Stimulated activated naive CD4-positive, alpha-beta T cell treated with Interleukin-2 at 50 U/mL for 16 hours (primary cell): ENCODE results near the gene PRKAR2A.
"Not testable (repeated sequence)": the region's sequence is repeated elsewhere in the genome, so short reads cannot be mapped to it uniquely, and the experiment has no call there.

Experiments
- DNase-seq: peaks from one replicate; lab custom pipeline; 2025; lab: John Stamatoyannopoulos, UW

The PRKAR2A gene

GRCh38 chr3:48835650-48836366, 11.9 kb downstream of the PRKAR2A start:
- no peak for DNase-seq

GRCh38 chr3:48832684-48833083, 15.0 kb downstream of the PRKAR2A start:
- DNase-seq, result no peak

- DNase-seq, result no peak
Measured at GRCh38 chr3:48830715-48831114, 17.0 kb downstream of the PRKAR2A start.

- DNase-seq, result not testable (repeated sequence)
Measured at GRCh38 chr3:48829525-48829924, 18.1 kb downstream of the PRKAR2A start.

- not testable (repeated sequence) for DNase-seq
Measured at GRCh38 chr3:48827874-48828273, 19.8 kb downstream of the PRKAR2A start.

- no peak for DNase-seq
Measured at GRCh38 chr3:48826451-48826850, 21.2 kb downstream of the PRKAR2A start.

GRCh38 chr3:48820612-48821324, 26.9 kb downstream of the PRKAR2A start:
- DNase-seq, result no peak

GRCh38 chr3:48819234-48820221, 28.1 kb downstream of the PRKAR2A start:
- no peak for DNase-seq

- no peak for DNase-seq
Measured at GRCh38 chr3:48811524-48811923, 36.1 kb downstream of the PRKAR2A start.

GRCh38 chr3:48804930-48805329, 42.7 kb downstream of the PRKAR2A start:
- DNase-seq, result no peak

- DNase-seq, result not testable (repeated sequence)
Measured at GRCh38 chr3:48800831-48801230, 46.8 kb downstream of the PRKAR2A start.

GRCh38 chr3:48798998-48799397, 48.7 kb downstream of the PRKAR2A start:
- no peak for DNase-seq

- no peak for DNase-seq
Measured at GRCh38 chr3:48797626-48798025, 50.0 kb downstream of the PRKAR2A start.

GRCh38 chr3:48795997-48796732, 51.5 kb downstream of the PRKAR2A start:
- no peak for DNase-seq

GRCh38 chr3:48793484-48793883, 54.2 kb downstream of the PRKAR2A start:
- not testable (repeated sequence) for DNase-seq

- DNase-seq, result no peak
Measured at GRCh38 chr3:48789665-48790064, 58.0 kb downstream of the PRKAR2A start.

- no peak for DNase-seq
Measured at GRCh38 chr3:48788544-48789162, 59.0 kb downstream of the PRKAR2A start.

- no peak for DNase-seq
Measured at GRCh38 chr3:48784426-48785120, 63.1 kb downstream of the PRKAR2A start.

- DNase-seq, result no peak
Measured at GRCh38 chr3:48783304-48783703, 64.4 kb downstream of the PRKAR2A start.

GRCh38 chr3:48782046-48782445, 65.6 kb downstream of the PRKAR2A start:
- no peak for DNase-seq
